ENCODE data around the gene OCRL.

OCRL gene

GRCh38 chrX:129540068-129540653 is at the start of gene OCRL:
OCRL (plus strand) TSS chrX:129540259; CDS start chrX:129540440, 181 bp downstream.
- DNase-seq: peak; percentile 6

DNA sequence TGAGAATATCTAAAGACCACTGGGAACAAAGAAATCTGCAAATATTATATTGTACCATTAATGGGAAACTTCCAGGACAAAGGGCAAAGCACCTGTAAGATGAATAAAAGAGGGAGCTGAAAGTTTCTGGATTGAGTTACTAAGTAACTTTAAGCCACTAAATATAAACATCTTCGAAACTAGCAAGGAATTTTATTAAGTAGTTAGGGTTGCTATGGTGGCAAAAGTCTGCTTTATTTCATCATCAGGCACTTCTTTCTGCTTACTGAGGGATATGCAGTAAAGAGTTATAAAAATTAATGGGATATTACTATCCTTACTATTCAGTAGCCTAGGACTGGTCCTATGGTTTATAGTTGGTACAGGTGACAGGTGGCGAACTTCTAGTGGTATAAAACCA is 49.7 kb upstream of the OCRL start:
- no peak for DNase-seq

DNA sequence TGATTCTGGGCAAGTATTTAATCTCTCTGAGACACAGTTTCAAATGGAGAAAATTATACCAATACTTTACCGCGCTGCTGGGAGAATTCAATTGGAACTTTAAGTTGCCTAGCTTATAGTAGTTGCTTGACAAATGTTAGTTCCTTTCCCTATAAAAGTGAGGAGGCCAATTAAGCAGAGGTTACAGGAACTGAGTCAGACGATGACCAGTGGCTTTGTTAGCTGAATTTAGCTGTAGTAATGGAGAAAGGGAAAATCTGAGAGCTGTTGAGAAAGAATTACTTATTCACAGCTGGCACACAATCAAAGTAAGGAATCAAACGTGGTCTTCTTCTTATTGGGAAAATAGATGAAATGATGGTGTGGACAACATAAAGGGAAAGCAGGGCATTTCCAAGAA is 46.4 kb upstream of the OCRL start:
- DNase-seq: no peak

DNA sequence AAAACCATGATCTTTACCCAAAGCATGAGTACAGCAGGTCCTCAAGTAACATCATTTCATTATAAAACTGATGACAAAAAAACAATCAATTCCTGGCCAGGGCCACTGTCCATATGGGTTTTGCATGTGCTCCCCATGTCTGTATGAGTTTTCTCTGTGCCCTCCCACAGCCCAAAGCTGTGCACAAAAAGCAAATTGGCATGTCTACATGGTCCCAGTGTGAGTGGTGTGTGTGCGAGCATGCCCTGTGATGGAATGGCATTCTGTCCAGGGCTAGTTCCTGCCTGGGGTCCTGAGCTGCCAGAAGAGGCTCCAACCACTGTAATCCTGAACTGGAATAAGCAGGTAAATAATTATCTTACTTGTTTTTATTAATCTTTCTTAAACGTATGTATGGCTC is 45.2 kb upstream of the OCRL start:
- DNase-seq: no peak

GRCh38 chrX:129495900-129496299 is 44.2 kb upstream of the OCRL start:
- DNase-seq: no peak

- DNase-seq: no peak
Observed at GRCh38 chrX:129496625-129497024, 43.4 kb upstream of the OCRL start.

GRCh38 chrX:129497146-129497843 is 42.8 kb upstream of the OCRL start:
- DNase-seq: no peak

GRCh38 chrX:129510331-129510730 is 29.7 kb upstream of the OCRL start:
- DNase-seq: no peak

- DNase-seq: no peak
Observed at GRCh38 chrX:129511689-129512088, 28.4 kb upstream of the OCRL start.

- no peak for DNase-seq
Observed at GRCh38 chrX:129512409-129512808, 27.6 kb upstream of the OCRL start.

- no peak for DNase-seq
Observed at GRCh38 chrX:129516402-129516801, 23.7 kb upstream of the OCRL start.

DNA sequence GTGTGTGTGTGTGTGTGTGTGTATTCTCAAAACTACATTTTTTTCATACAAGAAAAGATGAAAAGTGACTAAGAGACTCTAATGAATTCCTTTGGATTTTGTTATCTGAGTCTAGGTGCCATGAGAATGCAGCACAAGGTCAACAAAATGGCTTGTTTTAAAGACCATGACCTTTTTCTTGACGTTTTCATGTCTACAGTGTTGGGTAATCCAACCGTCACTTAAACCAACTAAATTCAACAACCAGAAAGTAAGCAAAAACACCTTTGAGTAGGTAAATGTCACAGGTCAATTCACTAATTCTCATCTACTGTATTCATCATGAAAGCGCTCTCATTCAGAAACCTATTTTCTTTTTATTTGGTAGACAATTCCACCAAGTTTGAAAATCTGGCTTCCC is 19.9 kb upstream of the OCRL start:
- DNase-seq: no peak

DNA sequence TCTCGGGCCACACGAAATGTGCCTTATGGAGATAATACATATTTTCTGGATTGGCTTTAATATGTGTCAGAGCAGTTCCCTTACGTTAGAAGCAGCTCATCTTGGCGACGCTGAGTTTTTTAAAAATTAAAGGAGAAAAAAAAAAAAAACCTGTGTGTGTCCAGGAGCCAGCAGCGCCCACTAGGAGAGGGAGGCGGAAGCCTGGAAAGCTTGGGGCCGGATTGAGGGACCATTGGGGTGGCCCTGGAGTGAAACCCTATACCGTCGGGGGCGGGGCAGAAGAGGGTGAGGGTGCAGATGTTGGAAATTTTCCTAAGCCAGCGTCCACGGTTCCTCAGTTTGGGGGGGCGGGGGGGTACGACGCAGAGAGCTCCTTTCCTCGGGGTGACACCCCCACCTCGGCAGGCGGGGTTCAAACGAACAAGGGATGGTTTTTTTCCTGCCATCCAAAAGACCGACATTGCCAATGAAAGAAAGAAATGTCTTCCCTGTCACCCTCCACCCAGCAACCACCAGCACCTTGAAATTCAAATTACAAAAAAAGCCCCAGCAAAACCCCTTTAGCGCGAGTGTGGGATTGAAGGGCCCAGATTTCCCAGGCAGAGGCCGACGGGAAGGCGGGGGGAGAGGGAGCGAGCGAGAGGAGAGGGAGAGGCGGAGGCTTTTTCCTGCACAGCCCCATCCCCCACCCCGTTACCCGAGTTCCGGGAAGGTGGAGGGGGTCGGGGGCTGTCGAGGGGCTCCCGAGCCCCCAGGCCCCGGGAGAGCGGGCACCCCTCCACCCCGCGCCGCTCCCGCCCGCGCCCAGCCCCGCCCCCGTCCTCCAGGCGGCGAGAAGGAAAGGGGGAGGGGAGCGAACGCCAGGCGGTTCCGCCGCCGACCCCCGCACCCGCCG is 17.6 kb upstream of the OCRL start:
- no peak for DNase-seq

- DNase-seq: peak; percentile 4
Observed at GRCh38 chrX:129523079-129523911, 16.8 kb upstream of the OCRL start, which contains the start of gene SMARCA1. SMARCA1 (minus strand) TSS chrX:129523490; CDS start chrX:129523370, 120 bp downstream.

DNA sequence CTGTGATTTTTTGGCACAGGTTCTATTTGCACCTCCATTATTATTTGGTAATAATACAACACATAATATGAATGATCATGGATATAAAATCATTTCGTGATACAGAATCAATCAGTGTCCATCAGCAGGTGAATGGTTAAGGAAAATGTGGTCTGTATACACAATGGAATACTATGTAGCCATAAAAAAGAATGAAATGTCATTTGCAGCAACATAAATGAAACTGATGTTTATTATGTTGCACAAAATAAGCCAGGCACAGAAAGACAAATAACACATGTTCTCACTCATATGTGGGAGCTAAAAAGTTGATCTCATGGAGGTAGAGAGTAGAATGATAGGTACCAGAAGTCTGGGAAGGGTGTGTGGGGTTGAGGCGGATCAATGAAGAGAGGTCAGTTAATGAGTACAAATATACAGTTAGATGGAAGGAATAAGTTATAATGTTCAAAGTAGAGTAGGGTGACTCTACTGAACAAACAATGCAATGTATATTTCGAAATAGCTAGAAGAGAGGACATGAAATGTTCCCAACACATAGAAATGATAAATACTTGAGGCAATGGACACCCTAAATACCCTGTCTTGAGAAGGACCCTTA is 15.7 kb upstream of the OCRL start:
- DNase-seq: no peak

DNA sequence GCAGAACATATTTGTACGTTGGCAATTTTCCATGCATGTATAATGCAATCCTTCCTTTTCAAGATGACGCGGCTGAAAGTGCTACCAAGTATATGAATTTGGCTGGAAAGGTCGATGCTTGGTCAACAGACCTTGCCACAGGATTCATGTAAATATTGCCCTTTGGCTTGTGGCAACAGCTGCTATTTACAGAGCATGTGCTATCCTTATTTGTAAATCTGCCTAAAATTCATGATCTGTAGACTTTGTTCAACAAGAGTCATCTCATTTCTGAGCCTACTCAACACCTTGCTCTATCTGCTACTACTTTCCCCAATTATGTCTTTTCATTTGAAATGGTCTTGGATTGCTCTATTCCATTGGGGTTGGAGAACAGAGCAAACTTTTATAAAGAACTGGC is 14.9 kb upstream of the OCRL start:
- no peak for DNase-seq

DNA sequence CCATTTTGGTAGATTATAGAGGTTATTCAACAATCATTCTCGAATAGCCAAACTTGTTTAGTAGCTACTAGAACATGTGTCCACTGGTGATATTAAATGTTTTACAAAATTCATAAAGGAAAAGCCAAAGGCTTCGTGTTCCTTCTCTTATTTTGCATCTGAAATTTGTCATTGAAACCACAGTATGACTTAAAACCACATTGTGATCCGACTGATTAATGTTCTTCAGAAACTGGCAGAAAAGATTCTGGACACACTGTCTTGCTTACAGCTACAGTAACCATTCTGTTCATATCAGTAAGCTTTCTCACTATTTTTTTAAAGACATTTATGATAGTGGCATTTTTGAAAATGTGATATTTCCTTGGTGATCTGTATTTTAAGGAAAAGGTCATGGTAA is 14.2 kb upstream of the OCRL start:
- DNase-seq: no peak

DNA sequence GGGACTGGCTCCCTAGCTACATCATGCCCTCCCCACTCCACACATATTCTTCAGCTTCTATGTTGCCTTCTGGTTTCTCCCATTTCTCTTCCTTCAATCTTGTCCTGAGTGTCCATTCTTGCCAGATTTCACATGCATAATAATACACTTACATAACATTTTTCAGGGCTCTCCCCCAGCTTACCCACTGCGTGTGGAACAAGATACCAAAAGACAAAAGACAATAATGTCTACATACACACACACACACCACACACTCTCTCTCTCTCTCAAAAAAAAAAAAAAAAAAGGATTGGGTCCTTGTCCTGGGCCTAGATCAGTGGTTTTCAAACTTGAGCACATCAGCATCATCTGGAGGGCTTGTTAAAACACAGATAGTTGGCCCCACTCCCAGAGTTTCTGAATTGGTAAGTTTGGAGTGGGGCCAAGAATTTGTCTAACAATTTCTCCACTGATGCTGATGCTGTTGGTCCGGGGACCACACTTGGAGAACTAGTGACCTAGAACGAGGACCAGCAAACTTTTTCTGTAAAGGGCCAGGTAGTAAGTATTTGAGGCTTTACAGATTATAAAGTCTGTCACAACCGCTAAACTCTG is 10.3 kb upstream of the OCRL start:
- DNase-seq: no peak

DNA sequence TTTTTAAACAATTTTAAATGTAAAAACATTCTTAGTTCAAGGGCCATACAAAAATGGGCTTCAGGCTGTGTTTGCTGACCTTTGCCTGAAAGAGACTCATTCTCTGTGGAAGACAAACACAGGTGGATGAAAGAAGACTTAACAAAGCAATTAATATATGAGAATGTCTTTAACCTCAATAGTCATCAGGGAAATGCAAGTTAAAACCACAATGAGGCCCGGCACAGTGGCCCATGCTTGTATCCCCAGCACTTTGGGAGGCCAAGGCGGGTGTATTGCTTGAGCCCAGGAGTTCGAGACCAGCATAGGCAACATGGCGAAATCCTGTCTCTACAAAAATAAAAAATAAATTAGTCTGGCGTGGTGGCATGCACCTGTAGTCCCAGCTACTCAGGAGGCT is 9.6 kb upstream of the OCRL start:
- no peak for DNase-seq

GRCh38 chrX:129531132-129531531 is 8.9 kb upstream of the OCRL start:
- no peak for DNase-seq

GRCh38 chrX:129534816-129535578 is 5.1 kb upstream of the OCRL start:
- no peak for DNase-seq
